Measurements from ENCODE around the gene RILPL2. TPM values are rescaled to one million over a fixed set of nuclear protein-coding genes. Genes with fewer than 3 reads are reported as not detected.

RILPL2 gene
- total and polyA plus RNA-seq, 9 of the 15 experiments (the other 6 are each of a cell fraction or from before 2014, with no cell fraction given): 0.61 to 5.8 (median 4.3) TPM

DNA sequence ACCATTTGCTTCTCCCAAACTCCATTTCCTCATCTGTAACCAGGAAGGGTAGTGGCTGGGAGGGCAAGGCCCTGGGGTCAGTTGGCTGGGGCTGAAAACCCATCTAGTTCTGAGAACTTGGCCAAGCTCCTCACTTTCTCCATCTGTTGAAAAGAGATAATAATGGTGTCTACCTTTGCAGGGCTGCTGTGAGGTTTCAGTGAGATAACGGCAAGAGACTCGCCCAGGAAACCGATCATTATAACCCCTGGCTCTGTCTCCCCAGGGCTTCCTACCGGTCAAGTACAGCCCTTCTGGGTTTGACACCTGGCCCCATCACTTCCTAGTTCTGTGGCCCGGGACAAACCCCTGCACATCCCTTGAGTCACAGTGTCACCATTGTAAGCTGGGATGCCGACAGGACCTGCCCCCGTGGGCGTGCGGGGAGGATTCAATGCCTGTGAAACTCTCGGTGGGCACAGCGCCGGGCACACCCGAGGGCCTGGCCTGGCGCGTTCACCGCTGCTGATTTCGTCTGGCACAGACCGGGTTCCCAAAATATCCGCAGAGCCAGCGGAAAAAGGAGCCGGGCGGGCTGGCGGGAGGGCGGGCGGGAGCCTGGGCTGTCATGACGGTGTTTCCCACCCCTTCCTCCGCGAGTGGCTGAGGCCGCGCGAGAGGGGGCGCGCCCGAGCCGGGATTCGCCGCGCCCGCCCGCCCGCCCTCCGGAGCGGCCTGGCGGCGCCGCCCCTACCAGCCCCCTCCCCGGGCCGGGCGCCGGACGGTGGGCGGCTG, 48.1 kb downstream of the RILPL2 start (continued):
- TF ChIP-seq, protein P1, sequence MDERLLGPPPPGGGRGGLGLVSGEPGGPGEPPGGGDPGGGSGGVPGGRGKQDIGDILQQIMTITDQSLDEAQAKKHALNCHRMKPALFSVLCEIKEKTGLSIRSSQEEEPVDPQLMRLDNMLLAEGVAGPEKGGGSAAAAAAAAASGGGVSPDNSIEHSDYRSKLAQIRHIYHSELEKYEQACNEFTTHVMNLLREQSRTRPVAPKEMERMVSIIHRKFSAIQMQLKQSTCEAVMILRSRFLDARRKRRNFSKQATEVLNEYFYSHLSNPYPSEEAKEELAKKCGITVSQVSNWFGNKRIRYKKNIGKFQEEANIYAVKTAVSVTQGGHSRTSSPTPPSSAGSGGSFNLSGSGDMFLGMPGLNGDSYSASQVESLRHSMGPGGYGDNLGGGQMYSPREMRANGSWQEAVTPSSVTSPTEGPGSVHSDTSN (CRISPR knock-in tag; IDR thresholded peaks at IDR 0.05; ENCODE audit: low read depth): no peak
- TF ChIP-seq, protein P1 (tag; conservative IDR thresholded peaks at IDR 0.05; ENCODE audit: low read depth): no peak
- TF ChIP-seq, protein P2, sequence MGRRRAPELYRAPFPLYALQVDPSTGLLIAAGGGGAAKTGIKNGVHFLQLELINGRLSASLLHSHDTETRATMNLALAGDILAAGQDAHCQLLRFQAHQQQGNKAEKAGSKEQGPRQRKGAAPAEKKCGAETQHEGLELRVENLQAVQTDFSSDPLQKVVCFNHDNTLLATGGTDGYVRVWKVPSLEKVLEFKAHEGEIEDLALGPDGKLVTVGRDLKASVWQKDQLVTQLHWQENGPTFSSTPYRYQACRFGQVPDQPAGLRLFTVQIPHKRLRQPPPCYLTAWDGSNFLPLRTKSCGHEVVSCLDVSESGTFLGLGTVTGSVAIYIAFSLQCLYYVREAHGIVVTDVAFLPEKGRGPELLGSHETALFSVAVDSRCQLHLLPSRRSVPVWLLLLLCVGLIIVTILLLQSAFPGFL (CRISPR knock-in tag; IDR thresholded peaks at IDR 0.05): peak; percentile 47; the same call in 1 of the 2 replicates
- TF ChIP-seq ZBTB8A (IDR thresholded peaks at IDR 0.05; ENCODE audit: partially characterized antibody) (no peak), ARHGAP35 (IDR thresholded peaks at IDR 0.05; ENCODE audit: partially characterized antibody) (no peak), ELF1 (tag; IDR thresholded peaks at IDR 0.05) (peak; percentile 75), ATF7 (IDR thresholded peaks at IDR 0.05) (peak; percentile 69), NBN (IDR thresholded peaks at IDR 0.05; ENCODE audit: low read depth) (peak; percentile 72), E2F8 (IDR thresholded peaks at IDR 0.05; ENCODE audit: low read depth, partially characterized antibody) (peak; percentile 34), GMEB1 (CRISPR knock-in tag; IDR thresholded peaks at IDR 0.05) (no peak), HDAC3 (IDR thresholded peaks at IDR 0.05; ENCODE audit: borderline replicate concordance, partially characterized antibody) (peak; percentile 88), POLR2G (IDR thresholded peaks at IDR 0.05; ENCODE audit: low read depth, low read length) (peak; percentile 73), TEAD1 (CRISPR knock-in tag; IDR thresholded peaks at IDR 0.05) (0 out of 4 replicates have a peak, but pooled peaks have one; percentile 24 to 62), MTA2 (IDR thresholded peaks at IDR 0.05; ENCODE audit: low read depth) (peak; percentile 89), TAL1 (IDR thresholded peaks at IDR 0.05) (peak; percentile 96), FOXK2 (conservative IDR thresholded peaks at IDR 0.05 in 1 of 2, IDR thresholded peaks at IDR 0.05 in 1 of 2; ENCODE audit: low read depth in 2 of 2) (0 out of 4 replicates have a peak, but pooled peaks of 1 of the 2 experiments have one; percentile 12)
- TF ChIP-seq, protein P3, sequence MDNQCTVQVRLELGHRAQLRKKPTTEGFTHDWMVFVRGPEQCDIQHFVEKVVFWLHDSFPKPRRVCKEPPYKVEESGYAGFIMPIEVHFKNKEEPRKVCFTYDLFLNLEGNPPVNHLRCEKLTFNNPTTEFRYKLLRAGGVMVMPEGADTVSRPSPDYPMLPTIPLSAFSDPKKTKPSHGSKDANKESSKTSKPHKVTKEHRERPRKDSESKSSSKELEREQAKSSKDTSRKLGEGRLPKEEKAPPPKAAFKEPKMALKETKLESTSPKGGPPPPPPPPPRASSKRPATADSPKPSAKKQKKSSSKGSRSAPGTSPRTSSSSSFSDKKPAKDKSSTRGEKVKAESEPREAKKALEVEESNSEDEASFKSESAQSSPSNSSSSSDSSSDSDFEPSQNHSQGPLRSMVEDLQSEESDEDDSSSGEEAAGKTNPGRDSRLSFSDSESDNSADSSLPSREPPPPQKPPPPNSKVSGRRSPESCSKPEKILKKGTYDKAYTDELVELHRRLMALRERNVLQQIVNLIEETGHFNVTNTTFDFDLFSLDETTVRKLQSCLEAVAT (IDR thresholded peaks at IDR 0.05): 0 out of 4 replicates have a peak, but pooled peaks of 1 of the 2 experiments have one; percentile 22

Data from K562 (cell line).